Parathyroid adenoma (tissue), 2 donors: Measurements from ENCODE around the gene NKX2-3.

Experiments used
- H2AFZ ChIP-seq: fragments of 300-600 bp; sonication (generic); one replicate; pipeline ENCODE4 v1.7.0; 2017; ENCODE audit warnings: antibody characterized with exemption, mild to moderate bottlenecking
- H3K27ac ChIP-seq: fragments of 300-600 bp; sonication (generic); one replicate; pipeline ENCODE4 v1.7.0; 2017
- H3K27me3 ChIP-seq: fragments of 300-600 bp; sonication (generic); one replicate; pipeline ENCODE4 v1.7.0; 2017; ENCODE audit warnings: low read length; ENCODE audit not compliant: control insufficient read depth, insufficient read depth
- H3K36me3 ChIP-seq: fragments of 300-600 bp; sonication (generic); one replicate; pipeline ENCODE4 v1.7.0; 2017; ENCODE audit warnings: low read length; ENCODE audit not compliant: control insufficient read depth, insufficient read depth
- H3K4me1 ChIP-seq: fragments of 300-600 bp; sonication (generic); one replicate; pipeline ENCODE4 v1.7.0; 2017; ENCODE audit warnings: control low read depth
- H3K4me2 ChIP-seq: fragments of 300-600 bp; sonication (generic); one replicate; pipeline ENCODE4 v1.7.0; 2017; ENCODE audit warnings: low read length
- H3K4me3 ChIP-seq: fragments of 300-600 bp; sonication (generic); one replicate; pipeline ENCODE4 v1.7.0; 2017; ENCODE audit warnings: low read depth, low read length
- H3K79me2 ChIP-seq: fragments of 300-600 bp; sonication (generic); one replicate; pipeline ENCODE4 v1.7.0; 2017; ENCODE audit warnings: control low read depth
- H3K9ac ChIP-seq: fragments of 300-600 bp; sonication (generic); one replicate; pipeline ENCODE4 v1.7.0; 2017; ENCODE audit warnings: mild to moderate bottlenecking
- H3K9me3 ChIP-seq: fragments of 300-600 bp; sonication (generic); one replicate; pipeline ENCODE4 v1.7.0; 2017; ENCODE audit warnings: low read length; ENCODE audit not compliant: control insufficient read depth
- CTCF ChIP-seq: fragments of 300-600 bp; sonication (generic); IDR thresholded peaks from one replicate; pipeline ENCODE4 v1.7.0; 2017; ENCODE audit warnings: antibody characterized with exemption, mild to moderate bottlenecking
- donor health status: primary hyperparathyroidism.

Gene NKX2-3

GRCh38 chr10:99532687-99533495 is at the start of gene NKX2-3:
Gene NKX2-3, plus strand, starts transcription at chr10:99532942. Its CDS starts 190 bp downstream, at chr10:99533132.
- H3K4me1 ChIP-seq: no peaks in the 10 kb centered on the region
- H3K79me2 ChIP-seq: no peaks in the 10 kb centered on the region
- no peak within 1 kb of the TSS for H3K9ac ChIP-seq
- no peak within 1 kb of the TSS for H3K4me2 ChIP-seq
- no peaks in the 10 kb centered on the region for H3K36me3 ChIP-seq
- no peak for TF ChIP-seq CTCF
- no peaks in the 10 kb centered on the region for H3K9me3 ChIP-seq
- no peak within 1 kb of the TSS for H3K27ac ChIP-seq
- no peak within 1 kb of the TSS for H2AFZ ChIP-seq
- H3K27me3 ChIP-seq: peaks cover 52% of the 10 kb centered on the region
- no peak within 1 kb of the TSS for H3K4me3 ChIP-seq

GRCh38 chr10:99484626-99485581 is 47.8 kb upstream of the NKX2-3 start:
- Histone ChIP-seq H3K9ac (no peak overlapping the region), H3K4me3 (no peak overlapping the region), H3K4me2 (no peak overlapping the region), H3K9me3 (no peaks in the 10 kb centered on the region), H2AFZ (no peak overlapping the region), H3K4me1 (no peaks in the 10 kb centered on the region), H3K27ac (no peak overlapping the region), H3K36me3 (no peaks in the 10 kb centered on the region), H3K27me3 (no peaks in the 10 kb centered on the region), H3K79me2 (no peaks in the 10 kb centered on the region)
- TF ChIP-seq CTCF: no peak

GRCh38 chr10:99487125-99487807 is 45.5 kb upstream of the NKX2-3 start:
- Histone ChIP-seq H3K4me1 (no peaks in the 10 kb centered on the region), H3K4me3 (no peak overlapping the region), H3K27ac (no peak overlapping the region), H3K9me3 (no peaks in the 10 kb centered on the region), H3K79me2 (no peaks in the 10 kb centered on the region), H2AFZ (no peak overlapping the region), H3K36me3 (no peaks in the 10 kb centered on the region), H3K4me2 (no peak overlapping the region), H3K27me3 (no peaks in the 10 kb centered on the region), H3K9ac (no peak overlapping the region)
- TF ChIP-seq CTCF: no peak

- Histone ChIP-seq H3K9me3 (no peaks in the 10 kb centered on the region), H2AFZ (no peak overlapping the region), H3K79me2 (no peaks in the 10 kb centered on the region), H3K4me3 (no peak overlapping the region), H3K4me1 (no peaks in the 10 kb centered on the region), H3K4me2 (no peak overlapping the region), H3K27ac (no peak overlapping the region), H3K27me3 (no peaks in the 10 kb centered on the region), H3K36me3 (no peaks in the 10 kb centered on the region), H3K9ac (no peak overlapping the region)
- no peak for TF ChIP-seq CTCF
These were observed 43.5 kb upstream of the NKX2-3 start for GRCh38 chr10:99489271-99489670.
